HG02981 (cell line): ENCODE data around the gene MIPEP.
"Not testable (repeated sequence)": the region's sequence is repeated elsewhere in the genome, so short reads cannot be mapped to it uniquely, and the experiment has no call there.

Experiments
- ATAC-seq: cut with Tn5 transposase; IDR thresholded peaks from one replicate; pipeline ENCODE4 v1.9.1; 2021; ENCODE audit warnings: mild to moderate bottlenecking, moderate library complexity; ENCODE audit not compliant: unreplicated experiment

The MIPEP gene

DNA sequence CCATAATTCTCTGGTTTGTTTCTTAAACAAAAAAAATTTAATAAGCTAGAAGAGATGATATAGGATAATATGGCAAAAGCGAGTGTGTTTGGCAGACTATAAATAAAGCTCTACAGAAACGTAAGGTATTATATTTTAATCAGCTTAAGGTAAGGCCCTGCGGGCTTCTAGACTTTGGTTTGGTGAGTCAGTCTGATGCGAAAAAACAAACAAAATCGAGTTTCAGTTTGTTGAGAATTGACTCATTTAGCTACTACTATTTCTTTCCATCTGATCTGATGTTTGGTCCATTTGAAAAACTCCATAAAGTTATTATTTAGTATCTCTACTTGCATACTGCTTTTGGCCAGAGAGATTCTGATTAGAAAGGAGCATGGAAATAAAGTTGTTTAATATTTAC, 138.0 kb downstream of the MIPEP start:
- ATAC-seq, result peak; percentile 40

- no peak for ATAC-seq
These were observed 138.6 kb downstream of the MIPEP start for GRCh38 chr13:23750383-23751121.

- no peak for ATAC-seq
These were observed 139.8 kb downstream of the MIPEP start for GRCh38 chr13:23749288-23749873.

DNA sequence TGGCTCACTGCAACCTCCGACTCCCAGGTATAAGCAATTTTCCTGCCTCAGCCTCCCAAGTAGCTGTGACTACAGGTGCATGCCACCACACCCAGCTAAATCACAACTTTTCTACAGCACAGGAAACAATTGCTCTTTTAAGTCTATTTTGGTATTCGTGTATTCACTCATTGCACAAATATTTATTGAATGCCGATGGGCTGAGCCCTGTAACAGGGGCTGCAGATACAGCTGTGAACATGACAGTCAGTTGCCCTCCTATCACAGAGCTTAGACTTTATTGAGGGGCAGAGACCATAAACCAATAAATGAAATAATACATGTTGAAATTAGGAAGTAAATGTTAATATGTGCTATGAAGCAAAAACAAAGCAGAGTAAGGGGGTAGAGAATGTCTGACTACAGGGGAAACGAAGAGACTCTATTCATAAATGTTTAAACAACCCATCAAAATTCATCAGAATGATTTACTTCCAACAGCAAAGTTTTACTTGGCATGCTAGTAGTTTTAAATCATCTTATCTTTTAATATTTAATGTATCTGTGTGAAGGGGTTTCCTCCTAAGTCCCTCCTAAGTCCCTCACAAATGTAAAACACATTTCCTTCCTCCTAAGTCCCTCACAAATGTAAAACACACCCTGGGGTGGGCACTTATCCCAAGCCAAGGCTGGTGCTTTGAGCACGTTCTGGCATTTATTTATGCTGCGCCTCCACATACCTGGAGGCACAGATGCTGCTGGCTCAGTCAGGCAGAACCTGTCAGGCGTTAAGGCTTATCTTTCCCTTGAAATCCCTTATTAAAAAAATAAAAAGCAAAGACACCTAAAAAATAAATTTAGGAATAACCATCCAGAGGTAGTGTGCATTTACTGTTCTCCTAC, 140.8 kb downstream of the MIPEP start:
- no peak for ATAC-seq

GRCh38 chr13:23746141-23746540, 143.1 kb downstream of the MIPEP start:
- ATAC-seq, result not testable (repeated sequence)

DNA sequence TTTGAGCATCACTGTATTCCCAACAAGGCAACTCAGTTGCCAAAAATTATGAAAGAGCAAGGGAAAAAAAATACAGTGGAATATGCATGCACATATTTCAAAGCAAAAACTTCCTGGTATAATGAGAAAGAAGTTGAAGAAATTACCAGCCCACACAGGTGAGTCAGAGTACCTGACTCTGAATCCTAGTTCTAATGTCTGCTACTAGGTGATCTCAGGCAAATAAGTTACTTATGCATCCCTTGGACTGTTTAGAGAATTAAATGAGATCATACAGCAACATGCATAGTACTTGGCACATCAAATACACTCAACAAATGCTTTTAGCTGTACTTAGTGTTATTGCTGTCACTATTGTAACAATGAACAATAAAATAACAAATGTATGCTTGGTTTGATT, 144.9 kb downstream of the MIPEP start:
- no peak for ATAC-seq

DNA sequence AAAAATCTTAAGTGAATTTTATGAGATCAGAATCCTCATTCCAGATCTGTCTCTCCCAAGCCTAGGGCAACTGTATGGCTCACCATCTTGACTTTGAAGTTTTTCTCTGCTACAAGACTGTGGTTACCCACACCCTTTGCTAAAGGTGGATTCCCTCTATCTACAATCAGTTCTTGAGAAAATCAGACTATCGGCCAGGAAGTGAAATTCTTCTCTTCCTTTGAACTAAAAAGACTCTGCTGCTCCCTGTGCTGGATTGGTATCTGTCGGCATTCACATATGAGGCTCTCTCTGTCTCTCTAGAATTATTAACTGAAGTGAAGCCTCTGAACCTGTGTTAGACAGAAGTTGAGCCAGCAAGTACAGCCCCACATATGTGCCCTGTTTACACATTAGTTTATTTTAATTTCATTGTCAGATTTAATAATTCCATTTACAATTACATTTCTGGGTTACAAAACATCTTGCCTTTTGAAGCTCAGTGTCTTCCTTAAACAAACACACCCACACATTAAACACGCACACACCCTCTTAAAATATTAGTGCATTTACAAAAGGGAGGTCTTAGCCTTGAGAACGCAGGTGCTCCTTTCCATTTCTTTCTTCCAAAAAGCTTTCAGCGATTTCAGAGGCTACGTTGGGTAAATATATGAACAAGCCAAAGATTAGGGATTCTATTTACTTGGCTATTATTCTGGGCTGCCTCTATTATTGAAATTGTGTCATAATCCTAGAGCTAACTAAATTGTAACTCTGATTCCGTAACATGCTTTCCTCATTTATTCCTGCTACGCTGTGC, 145.7 kb downstream of the MIPEP start:
- ATAC-seq, result no peak

DNA sequence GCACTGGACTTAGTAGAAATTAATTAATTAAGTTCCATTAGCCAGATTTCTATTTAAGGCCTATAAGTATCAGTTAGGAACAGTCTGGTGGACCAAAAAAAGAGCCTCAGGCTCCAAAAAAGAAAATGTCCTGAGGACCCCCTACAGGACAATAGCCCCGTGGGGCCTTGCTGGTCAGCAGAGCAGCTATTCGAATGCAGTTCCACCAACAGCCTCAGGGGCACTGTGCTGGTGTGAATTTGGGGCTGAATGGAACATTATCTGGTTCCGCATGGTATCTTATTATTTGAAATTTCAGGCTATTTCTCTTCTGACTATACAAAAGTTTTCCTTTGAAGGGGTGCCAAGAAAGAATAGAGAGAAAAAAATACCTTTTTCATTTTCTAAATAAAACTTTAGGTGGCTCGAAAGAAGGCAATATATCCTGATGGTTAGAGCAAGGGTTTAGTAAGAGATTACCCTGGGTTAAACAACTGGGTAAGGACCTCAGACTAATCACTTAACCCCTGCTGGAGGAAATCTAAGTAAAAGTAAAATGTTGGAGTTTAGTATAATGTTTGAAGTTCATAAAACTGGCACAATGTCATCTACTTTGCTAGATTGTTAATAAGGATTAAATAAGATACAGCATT, 147.2 kb downstream of the MIPEP start:
- no peak for ATAC-seq

DNA sequence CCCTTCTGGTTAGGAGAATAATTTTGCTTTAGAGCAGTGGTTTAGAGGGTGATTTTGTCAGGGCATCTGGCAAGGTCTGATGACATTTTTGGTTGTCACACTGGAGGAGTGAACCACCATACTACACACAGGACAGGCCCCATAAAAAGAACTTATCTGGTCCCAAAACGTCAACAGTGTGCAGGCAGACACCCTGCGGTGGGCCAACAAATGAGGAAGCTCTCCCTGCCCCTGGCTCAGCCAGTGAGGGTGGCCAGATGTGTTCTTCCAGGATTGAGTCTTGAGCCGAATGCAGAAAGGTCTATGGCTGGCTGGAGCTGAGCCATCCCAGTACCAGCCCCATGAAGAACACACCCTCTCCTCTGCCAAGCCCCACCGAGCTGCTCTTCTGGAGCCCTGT, 149.2 kb downstream of the MIPEP start:
- ATAC-seq, result no peak

GRCh38 chr13:23739596-23739995, 149.6 kb downstream of the MIPEP start:
- no peak for ATAC-seq

DNA sequence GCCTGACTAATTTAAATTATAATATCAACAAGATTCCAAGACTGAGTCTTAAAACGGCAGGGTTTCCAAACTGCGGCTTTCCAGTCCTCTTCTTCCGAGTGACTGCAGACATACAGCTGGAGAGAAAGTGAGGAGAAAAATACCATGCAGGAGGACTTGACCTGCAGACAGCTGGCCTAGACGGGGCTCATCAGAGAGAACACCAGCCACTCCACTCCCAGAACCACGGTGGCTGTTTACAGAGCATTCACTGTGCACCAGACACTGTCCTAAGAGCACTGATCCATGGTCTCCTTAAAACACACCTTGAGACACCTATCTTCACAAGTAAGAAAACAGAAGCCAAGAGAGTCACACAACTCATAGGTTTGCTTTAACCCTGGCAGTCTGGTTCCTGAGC, 152.7 kb downstream of the MIPEP start:
- no peak for ATAC-seq

DNA sequence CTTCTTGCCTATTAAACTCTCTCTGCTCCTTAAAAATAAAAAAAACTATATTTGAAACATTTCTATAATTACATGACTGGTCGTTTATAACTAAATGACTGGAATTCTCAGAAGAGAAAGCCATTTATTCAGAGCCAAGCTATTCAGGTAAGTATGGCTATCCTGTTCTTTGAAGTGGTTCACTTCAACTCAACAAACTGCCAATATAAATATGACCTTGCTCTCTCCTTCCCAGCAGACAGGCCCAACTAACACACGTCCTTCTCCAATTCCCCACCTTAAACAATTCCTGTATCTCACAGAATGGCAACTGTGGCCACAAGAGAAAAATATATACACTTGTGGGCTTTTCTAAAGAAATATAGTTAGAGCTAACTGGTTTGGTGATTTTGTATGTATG, 153.9 kb downstream of the MIPEP start:
- ATAC-seq, result no peak

DNA sequence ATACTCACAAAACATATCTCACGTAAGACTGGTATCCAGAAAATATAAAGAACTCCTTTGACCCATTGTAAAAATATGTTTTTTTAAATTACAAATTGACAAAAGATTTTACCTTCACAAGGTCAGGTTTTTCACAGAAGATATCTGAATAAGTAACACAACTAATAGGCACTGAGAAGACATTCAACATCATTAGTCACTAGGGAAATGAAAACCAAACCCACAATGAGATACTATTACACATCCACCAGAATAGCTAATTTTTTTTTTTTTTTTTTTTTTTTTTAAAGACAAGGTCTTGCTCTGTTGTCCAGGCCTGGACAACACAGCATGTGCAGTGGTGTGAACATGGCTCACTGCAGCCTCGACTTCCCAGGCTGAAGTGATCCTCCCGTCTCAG, 157.5 kb downstream of the MIPEP start:
- ATAC-seq, result no peak

- ATAC-seq, result no peak
These were observed 158.9 kb downstream of the MIPEP start for GRCh38 chr13:23730251-23730650.

DNA sequence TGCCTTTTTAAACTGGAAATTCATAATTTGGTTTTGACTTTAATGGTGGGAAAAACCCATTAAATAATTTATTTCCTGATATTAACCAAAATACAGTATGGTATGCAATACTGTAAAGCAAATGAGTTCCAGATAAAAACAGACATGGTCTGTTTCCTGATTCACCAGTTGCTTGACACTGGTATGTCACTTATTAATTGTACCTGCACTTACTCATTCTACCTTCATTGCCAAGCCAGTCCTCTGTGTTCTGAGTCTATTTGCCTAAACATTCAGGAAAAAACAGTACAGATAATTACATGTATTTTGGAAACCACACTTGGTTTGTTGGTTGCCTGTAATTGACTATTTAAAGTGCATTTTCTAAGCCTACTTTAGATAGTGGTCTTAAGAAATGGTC, 159.7 kb downstream of the MIPEP start:
- no peak for ATAC-seq

DNA sequence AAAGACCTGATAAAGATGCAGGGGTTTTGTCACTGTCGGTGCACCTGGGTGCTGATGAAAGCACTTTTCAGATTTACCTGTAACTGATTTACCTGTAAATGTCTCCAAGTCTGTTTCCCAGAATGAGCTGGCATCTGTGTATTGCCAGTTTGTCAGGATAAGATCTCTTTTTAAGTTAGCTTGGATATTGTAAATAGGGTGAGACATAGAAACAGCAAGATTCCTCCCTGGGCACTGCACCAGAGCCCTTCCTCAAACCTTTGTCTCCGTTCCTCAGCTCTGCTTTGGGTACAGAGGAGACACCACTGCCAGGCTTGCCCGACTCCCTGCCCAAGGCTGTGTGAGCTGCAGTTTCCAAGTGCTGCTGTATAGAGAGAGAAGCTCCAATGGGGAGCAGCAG, 160.4 kb downstream of the MIPEP start:
- no peak for ATAC-seq

- no peak for ATAC-seq
These were observed 163.3 kb downstream of the MIPEP start for GRCh38 chr13:23725922-23726321.

GRCh38 chr13:23724196-23724970, 164.8 kb downstream of the MIPEP start:
- no peak for ATAC-seq

DNA sequence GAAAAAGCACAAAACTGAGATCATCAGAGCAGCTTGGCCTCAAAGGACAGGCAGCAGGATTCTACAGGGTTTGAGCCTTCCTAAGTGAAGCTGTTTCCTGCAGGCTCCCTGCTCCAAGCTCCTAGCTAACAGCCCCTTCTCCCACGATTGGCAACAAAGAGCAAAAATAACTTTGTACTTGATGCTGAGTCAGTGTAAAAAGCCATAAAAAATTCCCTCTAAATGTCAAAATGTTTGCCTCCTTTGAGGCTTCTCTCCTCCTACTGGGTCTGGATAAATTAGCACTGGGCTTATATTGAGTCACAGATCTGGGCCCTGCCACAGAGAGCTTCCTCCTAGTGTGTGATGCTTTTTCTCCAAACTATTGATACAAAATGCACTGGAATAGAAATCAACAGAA, 165.7 kb downstream of the MIPEP start:
- ATAC-seq, result no peak
